Measurements from ENCODE around the gene CTDSPL.

DNA sequence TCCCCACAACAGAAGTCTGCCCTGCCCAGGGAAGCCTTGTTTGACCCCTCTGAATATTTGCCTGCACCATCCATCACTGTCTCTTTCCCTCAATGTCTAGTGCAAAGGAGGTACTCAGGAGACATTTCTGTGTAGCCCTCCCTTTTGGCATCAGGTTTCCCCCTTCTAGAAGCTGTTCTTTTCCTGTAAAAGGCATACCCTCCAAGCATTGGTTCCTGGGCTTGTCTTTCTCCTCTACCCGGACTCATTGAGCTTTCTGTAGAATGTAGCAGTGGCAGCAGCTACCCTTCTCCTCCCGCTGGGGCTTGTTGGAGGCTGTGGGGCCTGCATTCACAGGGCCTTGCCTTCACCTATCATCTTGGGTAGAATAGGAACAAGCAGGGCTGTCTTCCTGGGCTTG is 63.5 kb downstream of the CTDSPL start:
- TF ChIP-seq EZH2 (IDR thresholded peaks at IDR 0.05; ENCODE audit: insufficient read depth, poor library complexity, severe bottlenecking) (no peak), EZH2phosphoT487 (IDR thresholded peaks at IDR 0.05; ENCODE audit: insufficient read depth, low read depth) (no peak)
